ENCODE data around the gene PPL.

DNA sequence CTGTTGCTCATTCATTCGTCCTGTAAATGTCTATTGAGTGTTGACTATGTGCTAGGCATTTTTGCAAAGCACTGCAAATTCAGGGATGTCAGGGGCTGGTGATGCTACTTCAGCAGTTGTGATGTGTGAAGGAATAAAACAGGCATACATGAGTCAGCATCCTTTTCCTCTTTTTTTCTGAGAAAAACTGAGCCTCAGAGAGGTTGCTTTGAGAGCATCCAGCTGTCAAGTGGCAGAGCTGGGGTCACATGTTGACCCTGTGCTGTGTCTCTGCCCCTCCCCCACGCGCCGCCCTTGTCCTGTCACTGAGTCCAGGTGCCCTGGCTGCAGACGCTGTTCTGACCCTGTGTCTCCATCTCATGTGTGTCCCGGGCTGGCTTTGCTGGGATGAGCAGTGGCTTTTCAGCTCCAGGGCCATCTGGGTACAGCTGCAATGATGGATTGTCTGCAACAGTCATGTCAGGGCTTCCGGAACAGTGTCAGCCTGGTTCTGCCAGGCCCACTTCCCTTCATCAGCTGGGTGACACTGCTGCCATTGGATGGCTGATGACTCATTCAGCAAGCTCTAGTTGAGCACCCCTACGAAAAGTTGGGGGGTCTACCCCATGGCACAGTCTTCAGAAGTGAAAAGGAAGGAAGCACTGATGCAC is 36.1 kb upstream of the PPL start:
- TF ChIP-seq EP300 (IDR thresholded peaks at IDR 0.05) = no peak
- TF ChIP-seq POLR2A (IDR thresholded peaks at IDR 0.05) = no peak
